HCT116 (cell line): ENCODE measurements around the gene LRRC74B. TPM values are rescaled to one million over a fixed set of nuclear protein-coding genes. Genes with fewer than 3 reads are reported as not detected.

Source experiments
- ATAC-seq: fragments of 200-7000 bp; cut with Tn5 transposase; 2 replicates; pipeline ENCODE4 v1.9.1; 2020; ENCODE audit warnings: mild to moderate bottlenecking, moderate library complexity
- BruUV-seq: library from RNA; stranded (reverse); fragments of 400-500 nt; replicated peaks from 2 replicates; lab custom pipeline; 2021; lab: Mats Ljungman, UMichigan
- CTCF ChIA-PET: fragments of 300-600 bp; sonication (Branson Sonifier 250); formaldehyde crosslinking; loops from one replicate; lab custom pipeline; 2021; ENCODE audit warnings: antibody characterized with exemption; lab: Charles Lee
- POLR2A ChIA-PET: fragments of 300-600, 350-600 bp; sonication (Branson Sonifier 250); formaldehyde crosslinking; loops from one replicate; lab custom pipeline; 2021; ENCODE audit warnings: antibody characterized with exemption; lab: Charles Lee
- RAD21 ChIA-PET, 2 experiments: fragments of 300-600 bp; sonication (Branson Sonifier 250); formaldehyde crosslinking; loops; one replicate each; lab custom pipeline; 2023; ENCODE audit warnings: low total read pairs in 2 of 2; ENCODE audit not compliant: uncharacterized antibody in 2 of 2, unreplicated experiment in 2 of 2, low non-redundant PET in 1 of 2; lab: Charles Lee
- DNase-seq: peaks from one replicate; pipeline ENCODE4 v3.0.0-alpha.2; 2010; ENCODE audit warnings: low read depth, low spot score
- H2AFZ ChIP-seq: fragments of 200-600 bp; shearing (Covaris generic), sonication (generic); 2 replicates; pipeline ENCODE4 v1.6.1; 2017; ENCODE audit warnings: low read depth, mixed run types, mixed read lengths, antibody characterized with exemption, low read length; ENCODE audit not compliant: poor library complexity, severe bottlenecking
- H3K27ac ChIP-seq: 2 replicates; pipeline ENCODE4 v1.5.1; 2012; ENCODE audit warnings: low read depth, low read length
- H3K27me3 ChIP-seq: fragments of 200-600 bp; sonication (generic); 2 replicates; pipeline ENCODE4 v1.6.1; 2016; ENCODE audit warnings: mixed run types, low read length, mixed read lengths; ENCODE audit not compliant: insufficient read depth
- H3K36me3 ChIP-seq, 2 experiments: fragments of 200-500 bp in 1 of 2; fragments of 200-600 bp in 1 of 2; sonication (Bioruptor generic) in 1 of 2; sonication (generic) in 1 of 2; 2 replicates each; pipeline versions ENCODE4 v1.5.1 to v1.6.1; 2014 to 2016; ENCODE audit warnings: low read length in 2 of 2, inconsistent platforms in 1 of 2, mixed read lengths in 1 of 2, mixed run types in 1 of 2; ENCODE audit not compliant: insufficient read depth in 2 of 2, control insufficient read depth in 1 of 2
- H3K4me1 ChIP-seq, 2 experiments: fragments of 200-600 bp in 1 of 2; sonication (generic) in 1 of 2; 2 replicates each; pipeline versions ENCODE4 v1.5.1 to v1.6.1; 2012 to 2017; ENCODE audit warnings: low read length in 2 of 2, inconsistent platforms in 1 of 2, mild to moderate bottlenecking in 1 of 2, mixed read lengths in 1 of 2, mixed run types in 1 of 2, moderate library complexity in 1 of 2; ENCODE audit not compliant: insufficient read depth in 2 of 2, control insufficient read depth in 1 of 2
- H3K4me2 ChIP-seq: fragments of 200-600 bp; sonication (generic); 2 replicates; pipeline ENCODE4 v1.6.1; 2017; ENCODE audit warnings: mixed run types, low read length, mixed read lengths
- H3K4me3 ChIP-seq, 2 experiments: fragments of 200-600 bp in 1 of 2; sonication (generic) in 1 of 2; replicated peaks in 1 of 2; 2 replicates each; pipeline ENCODE4 v1.5.1; 2011 to 2016; ENCODE audit warnings: low read length in 2 of 2, control low read depth in 1 of 2, low read depth in 1 of 2, mild to moderate bottlenecking in 1 of 2, mixed read lengths in 1 of 2, mixed run types in 1 of 2
- H3K79me2 ChIP-seq: fragments of 200-600 bp; sonication (generic); 2 replicates; pipeline ENCODE4 v1.6.1; 2017; ENCODE audit warnings: mild to moderate bottlenecking, mixed run types, low read length, moderate library complexity, mixed read lengths; ENCODE audit not compliant: insufficient read depth
- H3K9ac ChIP-seq: fragments of 200-600 bp; sonication (generic); 2 replicates; pipeline ENCODE4 v1.6.1; 2016; ENCODE audit warnings: low read length, mixed read lengths
- H3K9me2 ChIP-seq: fragments of 200-600 bp; sonication (generic), shearing (Covaris generic); 2 replicates; pipeline ENCODE4 v1.6.1; 2017; ENCODE audit warnings: mixed run types, mild to moderate bottlenecking, moderate library complexity; ENCODE audit not compliant: insufficient read depth
- H3K9me3 ChIP-seq, 2 experiments: fragments of 200-500 bp in 1 of 2; fragments of 200-600 bp in 1 of 2; sonication (Bioruptor generic) in 1 of 2; sonication (generic) in 1 of 2; 2 replicates each; pipeline ENCODE4 v1.6.1; 2014 to 2017; ENCODE audit warnings: low read length in 2 of 2, mixed read lengths in 2 of 2, inconsistent platforms in 1 of 2, low read depth in 1 of 2, mild to moderate bottlenecking in 1 of 2, mixed run types in 1 of 2, moderate library complexity in 1 of 2; ENCODE audit not compliant: control insufficient read depth in 1 of 2, insufficient read depth in 1 of 2
- H4K20me1 ChIP-seq: fragments of 200-600 bp; sonication (generic), shearing (Covaris generic); 2 replicates; pipeline ENCODE4 v1.6.1; 2017; ENCODE audit warnings: mixed run types, mild to moderate bottlenecking, moderate library complexity; ENCODE audit not compliant: insufficient read depth
- CBX3 ChIP-seq: IDR thresholded peaks from 2 replicates; pipeline ENCODE4 v1.6.1; 2012; ENCODE audit warnings: low read depth
- CTCF ChIP-seq, 3 experiments: fragments of 200-600 bp in 1 of 3; sonication (generic) in 1 of 3; IDR thresholded peaks in 2 of 3; conservative IDR thresholded peaks in 1 of 3; 2 replicates each; pipeline ENCODE4 v1.5.1; 2012 to 2017; ENCODE audit warnings: low read depth in 2 of 3, low read length in 2 of 3, antibody characterized with exemption in 1 of 3, borderline replicate concordance in 1 of 3, control low read depth in 1 of 3, mild to moderate bottlenecking in 1 of 3, mixed read lengths in 1 of 3, mixed run types in 1 of 3, moderate library complexity in 1 of 3; ENCODE audit not compliant: insufficient read depth in 1 of 3
- EGR1 ChIP-seq: IDR thresholded peaks from 2 replicates; pipeline ENCODE4 v1.6.1; 2012; ENCODE audit warnings: low read depth
- ELF1 ChIP-seq: IDR thresholded peaks from 2 replicates; pipeline ENCODE4 v1.6.1; 2012; ENCODE audit warnings: low read depth, borderline replicate concordance
- EZH2 ChIP-seq: fragments of 200-600 bp; sonication (generic); IDR thresholded peaks from 2 replicates; pipeline ENCODE4 v1.6.1; 2017; ENCODE audit warnings: antibody characterized with exemption, mixed run types
- EZH2phosphoT487 ChIP-seq: fragments of 200-600 bp; IDR thresholded peaks from 2 replicates; pipeline ENCODE4 v1.6.1; 2018; ENCODE audit warnings: antibody characterized with exemption, borderline replicate concordance
- FOSL1 ChIP-seq: IDR thresholded peaks from 2 replicates; pipeline ENCODE4 v1.6.1; 2012; ENCODE audit warnings: low read depth
- POLR2A ChIP-seq: IDR thresholded peaks from 2 replicates; pipeline ENCODE4 v1.7.0; 2011; ENCODE audit warnings: borderline replicate concordance; ENCODE audit not compliant: insufficient read depth, insufficient read length; ENCODE audit errors: extremely low read depth
- POLR2AphosphoS5 ChIP-seq: IDR thresholded peaks from 2 replicates; pipeline ENCODE4 v1.6.1; 2011; ENCODE audit warnings: mild to moderate bottlenecking, low read depth, low read length, moderate library complexity
- RAD21 ChIP-seq: IDR thresholded peaks from 2 replicates; pipeline ENCODE4 v1.6.1; 2012; ENCODE audit warnings: low read depth, mild to moderate bottlenecking
- SIN3A ChIP-seq: IDR thresholded peaks from 2 replicates; pipeline ENCODE4 v1.6.1; 2012; ENCODE audit warnings: low read depth
- SP1 ChIP-seq: IDR thresholded peaks from 2 replicates; pipeline ENCODE4 v1.6.1; 2012; ENCODE audit warnings: low read depth
- SRF ChIP-seq: IDR thresholded peaks from 2 replicates; pipeline ENCODE4 v1.6.1; 2012; ENCODE audit warnings: low read depth
- TCF7L2 ChIP-seq: IDR thresholded peaks from 2 replicates; pipeline ENCODE4 v1.7.0; 2011; ENCODE audit warnings: borderline replicate concordance, inconsistent platforms; ENCODE audit not compliant: insufficient read depth, insufficient read length; ENCODE audit errors: extremely low read depth
- YY1 ChIP-seq: IDR thresholded peaks from 2 replicates; pipeline ENCODE4 v1.6.1; 2011; ENCODE audit warnings: low read length, low read depth, moderate library complexity, mild to moderate bottlenecking; ENCODE audit not compliant: insufficient replicate concordance; ENCODE audit errors: extremely low read depth
- ZBTB33 ChIP-seq: IDR thresholded peaks from 2 replicates; pipeline ENCODE4 v1.6.1; 2011; ENCODE audit warnings: mild to moderate bottlenecking, low read length, moderate library complexity; ENCODE audit not compliant: insufficient replicate concordance; ENCODE audit errors: extremely low read depth
- ZFX ChIP-seq: fragments of 450-650 bp; IDR thresholded peaks from 2 replicates; pipeline ENCODE4 v1.6.1; 2017
- ZNF274 ChIP-seq: fragments of 200-500 bp; sonication (Bioruptor generic); IDR thresholded peaks from 2 replicates; pipeline ENCODE4 v1.6.1; 2014; ENCODE audit warnings: mild to moderate bottlenecking, low read depth, low read length, inconsistent platforms
- intact Hi-C: fragments of 100-400 bp; cut with micrococcal nuclease; formaldehyde crosslinking; loops from 2 replicates; pipeline ENCODE4 v1.10.0; 2022
- total RNA-seq: library from RNA; stranded (reverse); gene quantifications from one replicate; pipeline ENCODE4 v1.2.1, GENCODE V29; 2021; ENCODE audit not compliant: unreplicated experiment
- TF ChIP-seq, protein P1 (sequence below): IDR thresholded peaks from 2 replicates; pipeline ENCODE4 v1.6.1; 2012
- TF ChIP-seq, protein P2 (sequence below): IDR thresholded peaks from 2 replicates; pipeline ENCODE4 v1.6.1; 2012

LRRC74B gene
- total RNA-seq, 1 experiment from 2014 or later = not detected

DNA sequence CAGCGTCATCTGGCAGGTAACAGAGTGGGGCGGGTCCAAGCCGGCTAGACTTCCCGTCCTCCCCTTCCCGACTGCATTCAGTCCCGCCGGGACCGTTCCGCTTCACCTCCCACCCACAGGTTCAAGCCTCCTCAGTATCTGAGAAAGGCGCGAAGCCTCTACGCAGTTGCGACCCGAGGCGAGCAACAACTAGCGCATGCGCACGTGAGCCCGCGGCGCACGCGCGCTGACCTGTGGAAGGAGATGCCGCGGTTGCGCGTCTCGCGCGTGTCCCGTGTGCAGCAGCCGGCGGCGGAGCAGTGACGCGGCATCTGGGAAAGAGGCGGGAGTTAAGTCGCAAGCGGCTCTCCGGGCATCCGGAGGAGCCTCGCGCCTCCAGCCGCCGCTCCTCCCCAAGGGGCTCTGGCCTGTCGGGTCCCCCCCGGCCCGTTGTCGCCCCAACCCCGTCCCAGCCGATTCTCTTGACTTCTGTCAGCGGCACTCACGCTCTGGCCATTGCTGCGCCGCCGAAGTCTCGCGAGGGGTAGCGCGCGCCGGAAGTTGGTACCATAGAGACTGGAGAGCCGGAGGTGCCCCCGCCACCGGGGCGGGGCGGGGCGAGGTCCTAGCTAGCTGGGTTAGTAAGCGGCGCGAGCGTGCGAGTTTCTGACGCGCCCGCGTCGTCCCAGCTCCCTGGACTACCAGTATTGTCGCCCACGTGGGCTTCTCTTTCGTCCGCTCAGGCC, 44.0 kb upstream of the LRRC74B start, which contains the start of gene THAP7:
Gene THAP7 (minus strand): TSS at position 518 of the 725 bp plus-strand sequence. CDS start 207 bp downstream, at position 311.
- peak within 1 kb of the TSS; percentile 81 to 87 for H3K4me3 ChIP-seq
- no peaks in the 10 kb centered on the region for H3K27me3 ChIP-seq
- no peaks in the 10 kb centered on the region for H4K20me1 ChIP-seq
- H3K79me2 ChIP-seq = peaks cover 38% of the 10 kb centered on the region
- H3K36me3 ChIP-seq = peaks cover 3 to 11% of the 10 kb centered on the region in 2 experiments; a peak in 3 of 4 replicates
- peak within 1 kb of the TSS; percentile 86 for H3K4me2 ChIP-seq
- ChIA-PET RAD21 (no interaction called here), POLR2A (interaction anchor here (0.6 to 0.9 kb wide), 4 partner anchors 13 to 116 kb away, joined by 3 to 4 read pairs (median 3); partner anchors contain the start of genes CRKL and P2RX6), CTCF (interaction anchor here (0.8 to 1.6 kb wide), 3 partner anchors 19 to 197 kb away, joined by 3 read pairs; no protein-coding TSS in a partner anchor)
- H3K9me3 ChIP-seq = no peaks in the 10 kb centered on the region
- H2AFZ ChIP-seq = no peak within 1 kb of the TSS
- peaks cover 17 to 28% of the 10 kb centered on the region in 2 experiments for H3K4me1 ChIP-seq
- peak; percentile 88 for ATAC-seq
- intact Hi-C loops = loop anchor here (2.0 kb wide), 1 partner anchor 19 kb away; the partner anchor contains the start of gene LZTR1
- H3K9ac ChIP-seq = peak within 1 kb of the TSS; percentile 95
- H3K9me2 ChIP-seq = no peaks in the 10 kb centered on the region
- no peak for TF ChIP-seq RAD21
- TF ChIP-seq CTCF (IDR thresholded peaks at IDR 0.05 in 2 of 3, conservative IDR thresholded peaks at IDR 0.05 in 1 of 3; ENCODE audit: borderline replicate concordance in 1 of 3, insufficient read depth in 1 of 3, low read depth in 2 of 3, low read length in 2 of 3) = no peak
- TF ChIP-seq, protein P1, sequence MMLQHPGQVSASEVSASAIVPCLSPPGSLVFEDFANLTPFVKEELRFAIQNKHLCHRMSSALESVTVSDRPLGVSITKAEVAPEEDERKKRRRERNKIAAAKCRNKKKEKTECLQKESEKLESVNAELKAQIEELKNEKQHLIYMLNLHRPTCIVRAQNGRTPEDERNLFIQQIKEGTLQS = no peak
- TF ChIP-seq SIN3A = peak; percentile 80
- TF ChIP-seq POLR2A = peak; percentile 84
- TF ChIP-seq, protein P2, sequence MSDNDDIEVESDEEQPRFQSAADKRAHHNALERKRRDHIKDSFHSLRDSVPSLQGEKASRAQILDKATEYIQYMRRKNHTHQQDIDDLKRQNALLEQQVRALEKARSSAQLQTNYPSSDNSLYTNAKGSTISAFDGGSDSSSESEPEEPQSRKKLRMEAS = peak; percentile 95
- no peak for TF ChIP-seq ELF1
- no peak for TF ChIP-seq ZNF274
- no peak for TF ChIP-seq ZFX
- TF ChIP-seq ZBTB33 = peak; percentile 95
- TF ChIP-seq YY1 = no peak
- TF ChIP-seq EZH2phosphoT487 = no peak
- no peak for TF ChIP-seq SRF
- TF ChIP-seq CBX3 = 0 out of 2 replicates have a peak, but pooled peaks have one; percentile 35
- peak; percentile 88 for TF ChIP-seq POLR2AphosphoS5
- no peak; the same call in 1 of the 2 replicates for TF ChIP-seq SP1
- no peak; the same call in 1 of the 2 replicates for TF ChIP-seq EGR1
- TF ChIP-seq TCF7L2 = peak; percentile 34
- TF ChIP-seq EZH2 = no peak
- no peak for TF ChIP-seq FOSL1
- H3K27ac ChIP-seq = peak within 1 kb of the TSS; percentile 97
- TSS peak; percentile 78 for BruUV-seq
- DNase-seq = peak; percentile 89
